Midbrain (tissue), 1 donor: ENCODE measurements around the gene CRAT.
A peak's percentile ranks its signal among the peaks of the same experiment; 100 is the strongest.
"Not testable (repeated sequence)": the region's sequence is repeated elsewhere in the genome, so short reads cannot be mapped to it uniquely, and the experiment has no call there.

Source experiments
- DNase-seq: peaks from one replicate; lab custom pipeline; 2025; lab: John Stamatoyannopoulos, UW

Gene CRAT

DNA sequence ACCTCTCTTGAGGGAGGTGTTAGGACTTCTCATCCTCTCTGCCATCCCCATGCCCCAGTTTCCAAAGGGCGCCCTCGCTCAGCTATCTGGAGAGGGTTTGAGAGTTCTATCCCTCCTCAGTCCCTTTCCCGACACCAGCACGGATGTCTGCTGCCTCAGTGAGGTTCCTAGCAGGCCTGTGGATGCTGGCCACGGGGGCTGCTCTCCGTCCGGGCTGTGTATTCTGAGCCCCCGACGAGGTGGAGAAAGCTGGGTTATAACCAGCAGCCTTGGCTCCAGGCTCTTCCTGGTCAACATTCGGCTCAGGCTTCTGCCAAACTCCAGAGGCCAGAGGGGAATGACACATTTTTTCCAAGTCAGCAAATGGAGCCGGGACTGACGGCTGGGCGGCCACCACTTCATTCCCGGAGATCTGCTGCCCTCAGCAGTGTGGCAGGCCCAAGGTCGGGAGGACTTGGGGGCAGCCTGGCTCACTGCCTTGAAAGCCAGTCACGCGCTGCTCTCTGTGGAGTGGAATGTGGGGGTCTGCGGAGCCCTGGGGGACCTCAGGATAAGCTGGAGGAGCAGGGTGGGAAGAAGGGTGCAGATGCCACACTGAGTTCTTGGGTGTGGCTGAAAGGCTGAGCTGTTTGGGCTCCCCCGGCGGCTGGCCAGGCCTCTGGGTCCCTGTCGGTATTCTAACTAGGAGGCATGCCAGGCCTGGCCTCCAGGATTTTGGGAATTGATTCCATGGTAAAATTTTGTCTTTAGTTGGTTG, 28.1 kb upstream of the CRAT start:
- DNase-seq = no peak

GRCh38 chr9:129138144-129138462, 27.5 kb upstream of the CRAT start:
- no peak for DNase-seq

DNA sequence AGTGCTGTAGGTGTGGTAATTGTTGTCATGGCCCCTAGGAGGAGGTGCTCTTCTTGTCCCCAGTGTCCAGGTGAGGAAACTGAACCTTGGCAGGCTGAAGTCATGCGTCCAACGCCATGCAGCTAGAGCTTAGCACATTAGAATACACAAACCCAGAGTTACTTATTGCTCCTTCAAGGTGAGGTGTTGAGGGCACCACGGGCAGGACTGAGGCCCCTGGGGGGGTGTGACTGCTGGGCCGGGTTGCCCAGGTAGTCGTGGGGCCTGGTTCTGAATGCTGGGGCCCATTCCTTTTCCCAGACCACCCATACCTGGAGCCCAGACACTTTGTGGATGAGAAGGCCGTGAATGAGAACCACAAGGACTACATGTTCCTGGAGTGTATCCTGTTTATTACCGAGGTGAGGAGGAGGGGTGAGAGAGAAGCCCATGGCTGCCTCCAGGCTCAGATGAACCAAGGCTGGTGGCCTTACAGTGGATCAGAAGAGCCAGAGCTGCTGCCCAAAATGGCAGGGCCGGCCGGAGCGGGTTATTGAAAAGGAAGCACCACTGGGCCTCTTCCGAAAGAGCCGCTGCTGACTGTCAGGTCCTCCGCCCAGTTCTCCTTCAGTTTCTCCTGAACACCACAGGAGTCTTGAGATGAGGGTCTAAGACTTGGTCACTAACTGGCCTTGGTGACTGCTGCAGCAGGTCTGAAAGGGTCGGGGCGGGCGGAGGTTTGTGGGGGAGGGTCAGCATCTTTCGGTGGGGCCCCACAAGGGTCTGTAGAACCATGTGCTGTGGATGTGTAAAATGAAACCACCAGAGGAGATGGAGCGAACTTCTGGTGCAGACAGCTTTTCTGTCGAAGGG, 26.9 kb upstream of the CRAT start:
- DNase-seq = no peak

DNA sequence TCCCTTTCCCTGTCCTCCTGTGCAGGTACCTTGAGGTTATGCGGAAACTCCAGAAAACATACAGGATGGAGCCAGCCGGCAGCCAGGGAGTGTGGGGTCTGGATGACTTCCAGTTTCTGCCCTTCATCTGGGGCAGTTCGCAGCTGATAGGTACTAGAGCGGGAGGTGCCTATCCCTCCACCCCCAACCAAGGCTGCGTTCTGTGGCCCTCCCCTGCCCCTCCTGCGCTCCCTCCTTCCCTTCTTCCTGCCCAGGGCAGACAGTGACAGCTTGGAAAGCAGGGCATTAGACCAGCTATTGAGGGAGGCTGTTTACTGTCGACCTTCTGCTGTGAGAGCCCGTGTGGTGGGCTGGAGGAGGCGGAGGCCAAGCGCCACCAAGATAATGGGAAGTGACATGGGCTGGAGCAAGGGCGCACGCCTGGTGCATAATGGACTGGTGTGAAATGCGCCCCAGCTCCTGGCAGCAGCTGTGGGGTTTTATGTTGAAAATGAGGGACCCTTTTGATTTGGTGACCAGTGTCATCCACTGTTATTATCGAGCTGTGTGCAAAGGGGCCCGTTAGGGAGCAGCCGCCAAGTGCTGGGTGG, 25.9 kb upstream of the CRAT start:
- no peak for DNase-seq

DNA sequence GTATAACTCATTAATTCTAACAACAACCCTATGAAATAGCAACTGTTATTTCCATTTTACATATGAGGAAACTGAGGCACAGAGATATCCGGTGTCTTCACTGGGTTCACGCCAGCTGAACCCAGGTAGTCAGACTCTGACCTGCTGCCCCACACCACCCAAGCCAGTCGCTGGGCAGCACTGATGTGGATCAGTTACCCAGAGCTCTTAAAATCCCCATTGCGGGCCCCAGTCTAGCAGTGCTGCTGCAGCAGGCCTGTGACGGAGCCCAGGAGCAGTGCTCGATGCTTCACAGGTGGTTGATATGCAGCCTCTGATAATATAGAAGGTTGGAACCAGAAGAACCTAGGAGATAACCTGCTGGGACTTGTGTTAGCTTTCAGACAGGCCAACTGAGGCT, 24.9 kb upstream of the CRAT start:
- no peak for DNase-seq

GRCh38 chr9:129133082-129133481, 22.5 kb upstream of the CRAT start:
- DNase-seq = no peak

- DNase-seq = peak; percentile 68
Observed at GRCh38 chr9:129131300-129132145, 20.9 kb upstream of the CRAT start.

DNA sequence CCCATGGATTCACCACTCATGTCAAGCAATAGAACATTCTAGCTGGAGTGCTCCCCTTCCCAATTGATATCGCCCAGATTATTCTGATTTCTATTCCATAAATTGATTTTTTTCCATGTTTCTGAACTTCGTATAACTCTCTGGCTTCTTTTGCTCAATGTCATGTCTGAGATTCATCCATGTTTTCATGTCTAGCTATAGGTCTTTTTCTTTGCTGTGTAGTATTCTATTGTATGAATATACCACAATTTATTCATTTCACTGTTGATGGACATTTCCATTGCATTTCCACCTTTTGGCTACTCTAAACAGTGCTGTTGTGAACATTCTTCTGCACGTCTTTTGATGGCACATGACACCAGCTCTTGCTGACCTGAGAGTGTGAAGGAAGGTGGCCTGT, 20.2 kb upstream of the CRAT start:
- DNase-seq = no peak

GRCh38 chr9:129130271-129130670, 19.7 kb upstream of the CRAT start:
- DNase-seq = not testable (repeated sequence)

- no peak for DNase-seq
Observed at GRCh38 chr9:129128689-129129088, 18.1 kb upstream of the CRAT start.

DNA sequence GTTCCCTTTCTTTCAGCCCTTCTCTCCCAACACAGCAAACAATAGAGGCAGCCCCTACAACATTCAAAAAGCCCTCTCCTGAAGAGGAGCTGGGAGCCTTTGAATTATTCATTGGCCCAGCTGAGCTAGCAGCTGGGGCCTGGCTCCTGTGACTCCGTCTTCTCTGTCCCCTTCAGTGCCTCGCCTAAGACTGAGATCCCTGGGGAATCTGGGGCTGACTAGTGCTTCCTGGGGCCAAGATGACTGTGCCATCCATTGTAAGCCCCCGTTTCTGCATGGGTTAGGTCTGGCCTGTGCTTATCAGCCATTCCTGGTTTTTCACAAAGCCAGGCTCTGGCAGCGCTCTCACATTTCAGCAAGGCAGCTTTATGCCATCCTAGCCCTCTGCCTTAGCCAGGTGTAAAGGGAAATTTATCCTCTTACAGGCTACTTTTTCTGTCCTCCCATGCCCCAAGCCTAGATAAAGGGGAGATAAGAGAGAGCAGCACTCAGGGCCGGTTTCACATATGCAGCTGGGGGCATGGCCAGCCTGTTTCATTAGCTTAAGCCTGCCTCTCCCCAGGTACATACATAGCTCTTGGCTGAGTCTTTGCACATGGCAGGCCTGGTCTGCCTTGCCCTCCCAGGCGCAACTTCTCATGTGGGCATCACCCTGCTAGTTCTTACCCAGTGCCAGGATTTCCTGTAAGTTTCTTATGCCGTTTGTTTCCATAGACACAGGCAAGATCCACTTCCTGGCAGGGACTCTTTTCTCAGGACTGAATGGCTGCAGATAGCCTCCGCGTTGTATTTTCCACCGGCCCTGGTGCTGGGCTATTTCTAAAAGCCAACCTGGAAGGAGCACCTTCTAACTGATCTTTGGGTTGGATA, 16.4 kb upstream of the CRAT start:
- peak; percentile 27 for DNase-seq

- DNase-seq = no peak
Observed at GRCh38 chr9:129125478-129125877, 14.9 kb upstream of the CRAT start.

- no peak for DNase-seq
Observed at GRCh38 chr9:129124506-129125069, 14.0 kb upstream of the CRAT start.

DNA sequence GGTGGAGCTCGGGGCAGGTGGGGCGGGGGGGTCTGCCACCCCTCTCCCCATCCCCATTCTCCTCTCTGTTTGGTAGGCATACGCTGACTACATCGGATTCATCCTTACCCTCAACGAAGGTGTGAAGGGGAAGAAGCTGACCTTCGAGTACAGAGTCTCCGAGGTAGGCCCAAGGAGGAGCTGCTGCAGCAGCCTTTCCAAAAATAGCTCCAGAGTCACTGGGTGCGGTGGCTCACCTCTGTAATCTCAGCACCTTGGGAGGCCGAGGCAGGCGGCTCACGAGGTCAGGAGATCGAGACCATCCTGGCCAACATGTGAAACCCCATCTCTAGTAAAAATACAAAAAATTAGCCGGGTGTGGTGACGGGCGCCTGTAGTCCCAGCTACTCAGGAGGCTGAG, 12.4 kb upstream of the CRAT start:
- not testable (repeated sequence) for DNase-seq

- DNase-seq = no peak
Observed at GRCh38 chr9:129122133-129122532, 11.5 kb upstream of the CRAT start.

- DNase-seq = peak; percentile 25
Observed at GRCh38 chr9:129121483-129121882, 10.9 kb upstream of the CRAT start.

DNA sequence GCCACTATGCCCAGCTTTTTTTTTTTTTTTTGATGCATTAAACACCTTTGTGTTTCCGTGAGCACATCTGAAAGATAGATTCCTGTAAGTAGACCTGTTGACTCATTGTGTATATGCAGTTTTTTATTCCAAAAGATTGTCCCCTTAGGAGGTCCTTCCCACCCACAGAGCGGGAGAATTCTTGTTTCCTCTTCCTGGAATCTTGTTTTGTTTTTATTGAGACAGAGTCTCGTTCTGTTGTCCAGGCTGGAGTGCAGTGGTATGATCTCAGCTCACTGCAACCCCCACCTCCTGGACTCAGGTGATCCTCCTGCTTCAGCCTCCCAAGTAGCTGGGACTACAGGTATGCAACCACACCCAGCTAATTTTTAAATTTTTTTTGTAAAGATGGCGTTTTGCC, 8.2 kb upstream of the CRAT start:
- DNase-seq = no peak

- DNase-seq = no peak
Observed at GRCh38 chr9:129113645-129114304, 3.2 kb upstream of the CRAT start.

DNA sequence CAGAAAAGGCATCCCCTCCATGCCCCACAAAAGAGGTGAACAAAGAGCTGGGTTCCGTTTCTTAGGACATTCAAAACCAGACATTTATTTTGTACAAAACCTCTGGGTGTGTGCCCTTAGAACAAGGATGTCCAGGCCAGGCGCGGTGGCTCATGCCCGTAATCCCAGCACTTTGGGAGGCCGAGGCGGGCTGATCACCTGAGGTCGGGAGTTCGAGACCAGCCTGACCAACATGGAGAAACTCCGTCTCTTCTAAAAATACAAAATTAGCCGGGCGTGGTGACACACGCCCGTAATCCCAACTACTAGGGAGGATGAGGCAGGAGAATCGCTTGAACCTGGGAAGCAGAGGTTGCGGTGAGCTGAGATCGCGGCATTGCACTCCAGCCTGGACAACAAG, 1.9 kb upstream of the CRAT start:
- DNase-seq = not testable (repeated sequence)

DNA sequence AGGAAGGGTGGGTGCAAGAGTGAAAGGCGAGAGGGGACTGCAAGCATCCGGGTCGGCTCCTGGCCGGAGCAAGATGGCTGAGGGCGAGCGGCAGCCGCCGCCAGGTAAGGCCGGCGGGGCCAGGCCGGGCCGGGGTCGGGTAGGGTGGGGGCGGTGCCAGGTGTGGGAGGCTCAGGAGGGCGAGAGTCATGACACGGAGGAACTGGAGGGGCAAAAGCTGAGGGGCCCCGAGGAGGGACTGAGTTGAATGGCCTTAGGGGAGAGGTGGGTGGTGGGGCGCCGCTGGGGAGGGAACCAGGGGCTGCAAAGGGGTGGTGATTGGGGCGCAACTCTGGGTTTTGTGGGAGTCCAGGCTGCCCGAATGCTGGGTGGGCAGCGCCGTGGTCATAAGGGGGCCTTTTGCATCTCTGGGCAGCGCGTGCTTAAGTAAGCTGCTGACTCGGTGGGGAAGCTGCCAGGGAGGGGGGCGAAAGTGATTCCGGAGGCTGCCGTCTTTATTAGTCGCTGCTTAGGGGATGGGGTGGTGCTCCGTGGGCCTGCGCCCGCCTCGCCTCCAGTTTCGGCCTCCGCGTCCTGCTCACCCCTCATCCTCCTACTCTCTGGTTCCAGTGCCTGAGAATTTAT, 1.0 kb upstream of the CRAT start:
- DNase-seq = no peak
